ENCODE results near the gene EPHA6. TPM values are rescaled to one million over a fixed set of nuclear protein-coding genes. Genes with fewer than 3 reads are reported as not detected.

Gene EPHA6
- total and polyA plus RNA-seq, 10 of the 15 experiments (the other 5 are each of a cell fraction or from before 2014, with no cell fraction given), result not detected

DNA sequence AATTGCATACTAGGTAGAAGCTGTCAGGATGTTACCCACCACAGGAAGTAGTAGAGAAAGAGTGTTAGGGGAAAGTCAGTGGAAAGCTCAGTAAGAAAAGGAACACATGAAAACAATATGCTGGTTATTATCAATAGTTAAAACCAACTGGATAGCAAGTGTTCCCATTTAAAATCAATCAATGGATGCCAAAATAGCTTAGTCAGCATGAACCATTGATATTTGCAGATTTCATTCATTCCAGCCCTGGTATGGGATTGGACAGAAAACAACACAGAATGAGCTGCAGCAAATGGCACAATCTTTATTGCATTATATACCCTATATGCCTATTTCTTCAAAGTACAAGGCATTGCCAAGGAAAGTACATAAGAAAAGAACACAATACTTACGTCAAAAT, 293.7 kb downstream of the EPHA6 start:
- CTCF ChIA-PET, result no interaction called here
- SMC1A ChIA-PET (ENCODE audit: uncharacterized antibody, unreplicated experiment), result interaction anchor here (1.3 kb wide), 1 partner anchor 11 kb away, joined by 4 read pairs; no protein-coding TSS in a partner anchor
- no TSS peak for BruUV-seq (replicated peaks)
- Histone ChIP-seq H4K20me1 (ENCODE audit: control insufficient read depth, insufficient read depth) (no peaks in the 10 kb centered on the region), H3K27ac (ENCODE audit: control insufficient read depth, insufficient read depth) (no peak overlapping the region), H3K4me1 (ENCODE audit: control insufficient read depth, insufficient read depth, low read length) (no peaks in the 10 kb centered on the region), H3K4me3 (no peak overlapping the region), H3K4me2 (ENCODE audit: control insufficient read depth, insufficient read depth) (no peak overlapping the region), H3K9me3 (replicated peaks; ENCODE audit: control insufficient read depth, insufficient read depth, low read length) (no peaks in the 10 kb centered on the region), H3K9ac (ENCODE audit: control insufficient read depth, insufficient read depth, low read length) (no peak overlapping the region), H3K36me3 (ENCODE audit: control insufficient read depth in 2 of 2, insufficient read depth in 2 of 2, low read length in 1 of 2) (no peaks in the 10 kb centered on the region), H3K79me2 (ENCODE audit: control insufficient read depth, insufficient read depth, low read length) (no peaks in the 10 kb centered on the region), H3K27me3 (replicated peaks in 1 of 2; ENCODE audit: control insufficient read depth in 2 of 2, insufficient read depth in 2 of 2, low read length in 1 of 2) (no peaks in the 10 kb centered on the region), H2AFZ (ENCODE audit: control insufficient read depth, low read depth, low read length) (no peak overlapping the region)
- POLR2A ChIA-PET, result no interaction called here
- FAIRE-seq, result no peak
- intact Hi-C loops (cut with micrococcal nuclease; ENCODE audit: unreplicated experiment), result no loop called here
- in situ Hi-C loops (cut with MboI), result no loop called here
- ATAC-seq, result no peak
- TF ChIP-seq TCF7 (IDR thresholded peaks at IDR 0.05; ENCODE audit: borderline replicate concordance) (no peak), SUZ12 (IDR thresholded peaks at IDR 0.05; ENCODE audit: unreplicated experiment) (no peak), BHLHE40 (IDR thresholded peaks at IDR 0.05; ENCODE audit: borderline replicate concordance in 1 of 2, low read depth in 2 of 2, low read length in 1 of 2) (no peak), CBFB (IDR thresholded peaks at IDR 0.05; ENCODE audit: low read depth) (no peak), LARP7 (IDR thresholded peaks at IDR 0.05) (no peak), NR2C1 (IDR thresholded peaks at IDR 0.05) (no peak), HCFC1 (IDR thresholded peaks at IDR 0.05; ENCODE audit: low read length) (no peak), SMAD5 (IDR thresholded peaks at IDR 0.05; ENCODE audit: low read depth) (no peak), IKZF1 (conservative IDR thresholded peaks at IDR 0.05) (no peak)
- TF ChIP-seq, protein P1, sequence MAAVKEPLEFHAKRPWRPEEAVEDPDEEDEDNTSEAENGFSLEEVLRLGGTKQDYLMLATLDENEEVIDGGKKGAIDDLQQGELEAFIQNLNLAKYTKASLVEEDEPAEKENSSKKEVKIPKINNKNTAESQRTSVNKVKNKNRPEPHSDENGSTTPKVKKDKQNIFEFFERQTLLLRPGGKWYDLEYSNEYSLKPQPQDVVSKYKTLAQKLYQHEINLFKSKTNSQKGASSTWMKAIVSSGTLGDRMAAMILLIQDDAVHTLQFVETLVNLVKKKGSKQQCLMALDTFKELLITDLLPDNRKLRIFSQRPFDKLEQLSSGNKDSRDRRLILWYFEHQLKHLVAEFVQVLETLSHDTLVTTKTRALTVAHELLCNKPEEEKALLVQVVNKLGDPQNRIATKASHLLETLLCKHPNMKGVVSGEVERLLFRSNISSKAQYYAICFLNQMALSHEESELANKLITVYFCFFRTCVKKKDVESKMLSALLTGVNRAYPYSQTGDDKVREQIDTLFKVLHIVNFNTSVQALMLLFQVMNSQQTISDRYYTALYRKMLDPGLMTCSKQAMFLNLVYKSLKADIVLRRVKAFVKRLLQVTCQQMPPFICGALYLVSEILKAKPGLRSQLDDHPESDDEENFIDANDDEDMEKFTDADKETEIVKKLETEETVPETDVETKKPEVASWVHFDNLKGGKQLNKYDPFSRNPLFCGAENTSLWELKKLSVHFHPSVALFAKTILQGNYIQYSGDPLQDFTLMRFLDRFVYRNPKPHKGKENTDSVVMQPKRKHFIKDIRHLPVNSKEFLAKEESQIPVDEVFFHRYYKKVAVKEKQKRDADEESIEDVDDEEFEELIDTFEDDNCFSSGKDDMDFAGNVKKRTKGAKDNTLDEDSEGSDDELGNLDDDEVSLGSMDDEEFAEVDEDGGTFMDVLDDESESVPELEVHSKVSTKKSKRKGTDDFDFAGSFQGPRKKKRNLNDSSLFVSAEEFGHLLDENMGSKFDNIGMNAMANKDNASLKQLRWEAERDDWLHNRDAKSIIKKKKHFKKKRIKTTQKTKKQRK (IDR thresholded peaks at IDR 0.05; ENCODE audit: low read depth, low read length), result no peak
- TF ChIP-seq, protein P2, sequence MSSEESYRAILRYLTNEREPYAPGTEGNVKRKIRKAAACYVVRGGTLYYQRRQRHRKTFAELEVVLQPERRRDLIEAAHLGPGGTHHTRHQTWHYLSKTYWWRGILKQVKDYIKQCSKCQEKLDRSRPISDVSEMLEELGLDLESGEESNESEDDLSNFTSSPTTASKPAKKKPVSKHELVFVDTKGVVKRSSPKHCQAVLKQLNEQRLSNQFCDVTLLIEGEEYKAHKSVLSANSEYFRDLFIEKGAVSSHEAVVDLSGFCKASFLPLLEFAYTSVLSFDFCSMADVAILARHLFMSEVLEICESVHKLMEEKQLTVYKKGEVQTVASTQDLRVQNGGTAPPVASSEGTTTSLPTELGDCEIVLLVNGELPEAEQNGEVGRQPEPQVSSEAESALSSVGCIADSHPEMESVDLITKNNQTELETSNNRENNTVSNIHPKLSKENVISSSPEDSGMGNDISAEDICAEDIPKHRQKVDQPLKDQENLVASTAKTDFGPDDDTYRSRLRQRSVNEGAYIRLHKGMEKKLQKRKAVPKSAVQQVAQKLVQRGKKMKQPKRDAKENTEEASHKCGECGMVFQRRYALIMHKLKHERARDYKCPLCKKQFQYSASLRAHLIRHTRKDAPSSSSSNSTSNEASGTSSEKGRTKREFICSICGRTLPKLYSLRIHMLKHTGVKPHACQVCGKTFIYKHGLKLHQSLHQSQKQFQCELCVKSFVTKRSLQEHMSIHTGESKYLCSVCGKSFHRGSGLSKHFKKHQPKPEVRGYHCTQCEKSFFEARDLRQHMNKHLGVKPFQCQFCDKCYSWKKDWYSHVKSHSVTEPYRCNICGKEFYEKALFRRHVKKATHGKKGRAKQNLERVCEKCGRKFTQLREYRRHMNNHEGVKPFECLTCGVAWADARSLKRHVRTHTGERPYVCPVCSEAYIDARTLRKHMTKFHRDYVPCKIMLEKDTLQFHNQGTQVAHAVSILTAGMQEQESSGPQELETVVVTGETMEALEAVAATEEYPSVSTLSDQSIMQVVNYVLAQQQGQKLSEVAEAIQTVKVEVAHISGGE (CRISPR knock-in tag; IDR thresholded peaks at IDR 0.05), result no peak
- TF ChIP-seq, protein P3, sequence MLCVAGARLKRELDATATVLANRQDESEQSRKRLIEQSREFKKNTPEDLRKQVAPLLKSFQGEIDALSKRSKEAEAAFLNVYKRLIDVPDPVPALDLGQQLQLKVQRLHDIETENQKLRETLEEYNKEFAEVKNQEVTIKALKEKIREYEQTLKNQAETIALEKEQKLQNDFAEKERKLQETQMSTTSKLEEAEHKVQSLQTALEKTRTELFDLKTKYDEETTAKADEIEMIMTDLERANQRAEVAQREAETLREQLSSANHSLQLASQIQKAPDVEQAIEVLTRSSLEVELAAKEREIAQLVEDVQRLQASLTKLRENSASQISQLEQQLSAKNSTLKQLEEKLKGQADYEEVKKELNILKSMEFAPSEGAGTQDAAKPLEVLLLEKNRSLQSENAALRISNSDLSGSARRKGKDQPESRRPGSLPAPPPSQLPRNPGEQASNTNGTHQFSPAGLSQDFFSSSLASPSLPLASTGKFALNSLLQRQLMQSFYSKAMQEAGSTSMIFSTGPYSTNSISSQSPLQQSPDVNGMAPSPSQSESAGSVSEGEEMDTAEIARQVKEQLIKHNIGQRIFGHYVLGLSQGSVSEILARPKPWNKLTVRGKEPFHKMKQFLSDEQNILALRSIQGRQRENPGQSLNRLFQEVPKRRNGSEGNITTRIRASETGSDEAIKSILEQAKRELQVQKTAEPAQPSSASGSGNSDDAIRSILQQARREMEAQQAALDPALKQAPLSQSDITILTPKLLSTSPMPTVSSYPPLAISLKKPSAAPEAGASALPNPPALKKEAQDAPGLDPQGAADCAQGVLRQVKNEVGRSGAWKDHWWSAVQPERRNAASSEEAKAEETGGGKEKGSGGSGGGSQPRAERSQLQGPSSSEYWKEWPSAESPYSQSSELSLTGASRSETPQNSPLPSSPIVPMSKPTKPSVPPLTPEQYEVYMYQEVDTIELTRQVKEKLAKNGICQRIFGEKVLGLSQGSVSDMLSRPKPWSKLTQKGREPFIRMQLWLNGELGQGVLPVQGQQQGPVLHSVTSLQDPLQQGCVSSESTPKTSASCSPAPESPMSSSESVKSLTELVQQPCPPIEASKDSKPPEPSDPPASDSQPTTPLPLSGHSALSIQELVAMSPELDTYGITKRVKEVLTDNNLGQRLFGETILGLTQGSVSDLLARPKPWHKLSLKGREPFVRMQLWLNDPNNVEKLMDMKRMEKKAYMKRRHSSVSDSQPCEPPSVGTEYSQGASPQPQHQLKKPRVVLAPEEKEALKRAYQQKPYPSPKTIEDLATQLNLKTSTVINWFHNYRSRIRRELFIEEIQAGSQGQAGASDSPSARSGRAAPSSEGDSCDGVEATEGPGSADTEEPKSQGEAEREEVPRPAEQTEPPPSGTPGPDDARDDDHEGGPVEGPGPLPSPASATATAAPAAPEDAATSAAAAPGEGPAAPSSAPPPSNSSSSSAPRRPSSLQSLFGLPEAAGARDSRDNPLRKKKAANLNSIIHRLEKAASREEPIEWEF (IDR thresholded peaks at IDR 0.05; ENCODE audit: insufficient replicate concordance, low read depth, low read length), result no peak
- WGBS (ENCODE audit: insufficient coverage, insufficient replicate concordance, low lambda C conversion rate, missing lambda C conversion rate), result 0% methylated on average over 1 of the region's 1 CpG
- RAD21 ChIA-PET (ENCODE audit: unreplicated experiment), result no interaction called here
- no peak for DNase-seq (ENCODE audit: low read depth, low spot score)

Measured in GM12878 (cell line).